HUES6 (cell line): Measurements from ENCODE around the gene PCDHGA5.
"Not testable (repeated sequence)": the region's sequence is repeated elsewhere in the genome, so short reads cannot be mapped to it uniquely, and the experiment has no call there.

ENCODE experiments used
- H3K27ac ChIP-seq: 2 replicates; pipeline ENCODE4 v1.7.0; 2013; ENCODE audit warnings: low read depth, mild to moderate bottlenecking, low read length, inconsistent platforms
- H3K27me3 ChIP-seq: 2 replicates; pipeline ENCODE4 v1.6.1; 2013; ENCODE audit warnings: low read length; ENCODE audit not compliant: control insufficient read depth, insufficient read depth
- H3K36me3 ChIP-seq: 2 replicates; pipeline ENCODE4 v1.6.1; 2013; ENCODE audit warnings: low read length; ENCODE audit not compliant: control insufficient read depth, insufficient read depth
- H3K4me1 ChIP-seq: 2 replicates; pipeline ENCODE4 v1.6.1; 2013; ENCODE audit warnings: low read length; ENCODE audit not compliant: control insufficient read depth, insufficient read depth
- H3K4me3 ChIP-seq: 2 replicates; pipeline ENCODE4 v1.5.1; 2013; ENCODE audit warnings: low read depth, low read length
- H3K9ac ChIP-seq: one replicate; pipeline ENCODE4 v1.6.1; 2013; ENCODE audit warnings: mild to moderate bottlenecking, low read length
- H3K9me3 ChIP-seq: 2 replicates; pipeline ENCODE4 v1.6.1; 2013; ENCODE audit warnings: low read depth, low read length; ENCODE audit not compliant: control insufficient read depth, insufficient read depth

The PCDHGA5 gene

GRCh38 chr5:141392429-141393198, 28.7 kb downstream of the PCDHGA5 start, which contains the start of gene PCDHGA8:
TSS of gene PCDHGA8 (plus strand) at chr5:141392633. CDS start at chr5:141392814, 181 bp downstream.
- H3K9me3 ChIP-seq = peaks cover 77% of the 10 kb centered on the region
- no peak within 1 kb of the TSS for H3K4me3 ChIP-seq
- H3K9ac ChIP-seq = no peak within 1 kb of the TSS

GRCh38 chr5:141393267-141393666, 29.3 kb downstream of the PCDHGA5 start:
- no peak overlapping the region for H3K9ac ChIP-seq
- H3K27ac ChIP-seq = no peak overlapping the region
- H3K9me3 ChIP-seq = peaks cover 78% of the 10 kb centered on the region
- no peaks in the 10 kb centered on the region for H3K4me1 ChIP-seq
- peaks cover 4% of the 10 kb centered on the region; the same call in 1 of the 2 replicates for H3K27me3 ChIP-seq
- H3K4me3 ChIP-seq = no peak overlapping the region
- peaks cover 35% of the 10 kb centered on the region for H3K36me3 ChIP-seq

More at GRCh38 chr5:141392429-141393198, 28.7 kb downstream of the PCDHGA5 start, which contains the start of gene PCDHGA8:
- Histone ChIP-seq H3K4me1 (no peaks in the 10 kb centered on the region), H3K27me3 (peaks cover 7% of the 10 kb centered on the region; the same call in 1 of the 2 replicates), H3K36me3 (peaks cover 36% of the 10 kb centered on the region), H3K27ac (no peak within 1 kb of the TSS)

- not testable (repeated sequence) for H3K9ac ChIP-seq, H3K27ac ChIP-seq, H3K4me1 ChIP-seq, H3K27me3 ChIP-seq, H3K4me3 ChIP-seq
- peaks cover 78% of the 10 kb centered on the region for H3K9me3 ChIP-seq
- H3K36me3 ChIP-seq = peaks cover 33% of the 10 kb centered on the region
These were observed 30.6 kb downstream of the PCDHGA5 start for GRCh38 chr5:141394401-141395187.

- H3K4me3 ChIP-seq = peak within 1 kb of the TSS; percentile 40; the same call in 1 of the 2 replicates
These were observed 34.0 kb downstream of the PCDHGA5 start, which contains the start of gene PCDHGB5 for GRCh38 chr5:141397756-141398551. TSS of gene PCDHGB5 (plus strand) at chr5:141397947. CDS start at chr5:141398128, 181 bp downstream.

GRCh38 chr5:141398608-141399007, 34.6 kb downstream of the PCDHGA5 start:
- Histone ChIP-seq H3K27ac (no peak overlapping the region), H3K27me3 (no peaks in the 10 kb centered on the region), H3K4me3 (no peak overlapping the region)

More at GRCh38 chr5:141397756-141398551, 34.0 kb downstream of the PCDHGA5 start, which contains the start of gene PCDHGB5:
- Histone ChIP-seq H3K9me3 (peaks cover 68% of the 10 kb centered on the region), H3K36me3 (peaks cover 14% of the 10 kb centered on the region)
- not testable (repeated sequence) for H3K4me1 ChIP-seq, H3K27me3 ChIP-seq, H3K9ac ChIP-seq, H3K27ac ChIP-seq

GRCh38 chr5:141399555-141400258, 35.7 kb downstream of the PCDHGA5 start:
- Histone ChIP-seq H3K9me3 (peaks cover 65% of the 10 kb centered on the region), H3K27ac (no peak overlapping the region), H3K4me3 (no peak overlapping the region), H3K4me1 (no peaks in the 10 kb centered on the region), H3K9ac (no peak overlapping the region), H3K36me3 (peaks cover 3% of the 10 kb centered on the region), H3K27me3 (no peaks in the 10 kb centered on the region)

More at GRCh38 chr5:141398608-141399007, 34.6 kb downstream of the PCDHGA5 start:
- H3K36me3 ChIP-seq = peaks cover 8% of the 10 kb centered on the region
- H3K9me3 ChIP-seq = peaks cover 67% of the 10 kb centered on the region
- H3K9ac ChIP-seq = no peak overlapping the region
- no peaks in the 10 kb centered on the region for H3K4me1 ChIP-seq

GRCh38 chr5:141402553-141403243, 38.7 kb downstream of the PCDHGA5 start, which contains the start of gene PCDHGA9:
TSS of gene PCDHGA9 (plus strand) at chr5:141402778. CDS start at chr5:141402953, 175 bp downstream.
- H3K9ac ChIP-seq = no peak within 1 kb of the TSS
- H3K4me3 ChIP-seq = no peak within 1 kb of the TSS
- H3K27ac ChIP-seq = no peak within 1 kb of the TSS
- peaks cover 3% of the 10 kb centered on the region for H3K36me3 ChIP-seq
- H3K4me1 ChIP-seq = no peaks in the 10 kb centered on the region
- peaks cover 51% of the 10 kb centered on the region for H3K9me3 ChIP-seq
- no peaks in the 10 kb centered on the region for H3K27me3 ChIP-seq

GRCh38 chr5:141403387-141403786, 39.4 kb downstream of the PCDHGA5 start:
- Histone ChIP-seq H3K9ac (no peak overlapping the region), H3K27ac (no peak overlapping the region), H3K4me3 (no peak overlapping the region), H3K36me3 (peaks cover 3% of the 10 kb centered on the region), H3K4me1 (no peaks in the 10 kb centered on the region), H3K27me3 (peaks cover 3% of the 10 kb centered on the region), H3K9me3 (peaks cover 48% of the 10 kb centered on the region)

- not testable (repeated sequence) for H3K27ac ChIP-seq, H3K36me3 ChIP-seq, H3K4me1 ChIP-seq
- Histone ChIP-seq H3K9ac (peak within 1 kb of the TSS; percentile 10), H3K9me3 (peaks cover 26% of the 10 kb centered on the region), H3K4me3 (peak within 1 kb of the TSS; percentile 85), H3K27me3 (peaks cover 17% of the 10 kb centered on the region)
These were observed 44.0 kb downstream of the PCDHGA5 start, which contains the start of gene PCDHGB6 for GRCh38 chr5:141407790-141408505. TSS of gene PCDHGB6 (plus strand) at chr5:141408021. CDS start at chr5:141408203, 182 bp downstream.
